DMS53 treated with DMSO at 0.1 percent for 48 hours (cell line): ENCODE results near the gene SGCD.

ENCODE experiments used
- DNase-seq: peaks from one replicate; lab custom pipeline; 2025; ENCODE audit not compliant: unreplicated experiment; lab: John Stamatoyannopoulos, UW

SGCD gene

DNA sequence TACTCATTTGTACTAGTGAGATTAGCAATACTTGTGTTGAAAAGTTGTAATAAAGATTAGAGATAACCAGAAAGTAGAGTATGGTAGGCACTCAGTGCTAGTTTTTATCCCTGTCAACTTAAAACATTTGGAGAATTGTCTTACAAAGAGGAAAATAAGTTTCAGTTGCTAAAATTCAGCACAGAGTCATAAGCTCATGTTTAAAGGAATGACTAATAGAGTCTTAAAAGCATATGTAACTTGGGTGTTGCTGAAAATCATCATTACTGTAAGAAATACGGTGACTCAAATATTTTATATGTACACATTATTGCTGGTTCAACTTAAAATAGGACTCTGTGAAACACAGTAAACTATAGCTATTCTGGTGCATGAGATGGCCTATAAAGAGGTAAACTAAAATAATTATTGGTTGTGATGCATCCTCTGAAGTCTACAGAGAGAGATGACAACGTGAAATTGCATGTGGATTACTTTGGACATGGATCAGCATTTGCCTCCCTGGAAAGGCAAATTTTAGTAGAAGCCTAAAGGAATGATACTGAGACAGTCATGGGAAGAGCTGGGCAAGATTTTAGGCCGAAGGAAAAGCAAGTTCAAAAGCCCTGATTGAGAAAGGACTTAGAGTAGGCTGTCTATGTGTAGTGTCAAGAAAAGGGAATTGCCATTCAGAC is 34.6 kb downstream of the SGCD start:
- no peak for DNase-seq

DNA sequence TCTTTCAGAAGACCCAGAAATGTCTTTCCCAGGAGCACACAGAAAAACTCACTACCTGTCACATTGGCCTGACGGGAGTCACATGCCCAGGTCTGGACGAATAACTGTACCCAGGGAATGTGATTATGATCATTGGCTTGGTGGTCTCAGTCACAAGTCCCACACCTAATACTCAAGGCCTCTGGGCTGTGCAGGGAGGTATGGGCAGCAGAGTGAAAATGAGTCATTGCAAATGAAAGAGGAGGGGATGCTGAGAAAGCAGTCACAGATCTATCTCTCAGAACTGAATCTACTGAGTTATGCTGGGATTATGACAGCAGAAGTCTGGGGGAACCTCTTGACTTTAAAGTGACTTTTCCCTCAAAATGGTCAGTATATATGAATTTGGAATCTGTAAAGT is 36.9 kb downstream of the SGCD start:
- no peak for DNase-seq

DNA sequence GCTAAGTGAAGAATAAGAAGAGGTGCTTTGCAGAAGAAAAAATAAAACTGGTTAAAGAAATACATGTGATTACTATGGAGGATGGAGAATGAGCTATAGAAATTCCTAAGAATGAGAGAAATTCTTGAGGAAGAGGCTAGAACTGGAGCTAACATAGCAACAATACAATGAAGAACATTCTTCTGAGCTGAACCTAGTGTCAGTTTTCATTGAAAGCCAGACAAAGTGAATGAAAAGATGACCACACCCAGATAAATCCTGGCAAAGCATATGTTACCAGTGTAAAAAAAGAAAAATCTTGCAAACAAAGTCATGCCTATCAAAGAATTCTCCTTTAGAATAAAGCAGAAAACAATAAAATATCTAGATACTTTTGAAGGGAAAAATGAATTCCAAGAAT is 39.6 kb downstream of the SGCD start:
- no peak for DNase-seq

DNA sequence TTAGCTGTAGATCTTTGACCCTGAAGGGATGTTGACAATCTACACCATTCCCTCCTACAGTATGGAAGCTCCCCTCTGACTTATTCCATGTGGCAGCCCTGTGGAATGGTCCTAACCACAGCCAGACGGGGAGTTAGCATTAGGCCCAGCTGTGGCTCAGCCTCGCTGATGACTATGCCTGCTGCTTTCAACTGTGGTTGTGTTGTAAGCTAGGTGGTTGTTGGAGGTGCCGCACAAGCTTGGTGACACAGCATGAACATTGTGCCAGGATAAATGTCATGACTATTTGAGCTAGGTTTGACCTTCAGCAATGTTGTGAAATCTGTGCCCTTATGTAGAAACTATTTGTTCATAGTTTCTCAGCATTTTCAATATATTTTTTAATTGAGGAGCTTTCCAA is 40.6 kb downstream of the SGCD start:
- DNase-seq: no peak

DNA sequence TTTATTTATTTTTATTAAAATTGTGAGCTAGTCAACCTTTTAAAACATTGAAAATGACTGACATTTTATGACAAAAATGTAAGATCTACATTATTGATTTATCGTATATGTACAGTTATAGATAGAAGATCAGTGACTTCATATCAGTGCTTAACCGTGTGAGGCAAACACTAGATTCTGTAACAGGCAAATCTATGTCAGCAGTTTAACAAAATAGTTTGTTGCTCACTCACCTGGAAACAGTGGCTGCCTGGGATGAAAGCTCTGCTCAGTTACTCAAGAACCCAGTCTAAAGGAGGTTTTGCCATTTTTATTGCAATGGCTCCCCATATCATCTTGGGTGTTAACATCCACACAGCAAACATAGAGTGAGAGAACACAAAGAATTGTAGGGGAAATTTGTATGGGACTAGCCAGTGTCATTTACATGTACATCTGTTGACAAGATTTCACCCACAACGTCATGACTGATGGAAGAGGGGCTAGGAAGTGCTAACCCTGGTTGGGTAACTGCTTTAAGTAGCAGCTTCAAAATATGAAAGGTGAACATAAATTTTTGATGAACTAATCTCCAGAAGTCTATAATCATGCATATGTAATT is 49.0 kb downstream of the SGCD start:
- no peak for DNase-seq

DNA sequence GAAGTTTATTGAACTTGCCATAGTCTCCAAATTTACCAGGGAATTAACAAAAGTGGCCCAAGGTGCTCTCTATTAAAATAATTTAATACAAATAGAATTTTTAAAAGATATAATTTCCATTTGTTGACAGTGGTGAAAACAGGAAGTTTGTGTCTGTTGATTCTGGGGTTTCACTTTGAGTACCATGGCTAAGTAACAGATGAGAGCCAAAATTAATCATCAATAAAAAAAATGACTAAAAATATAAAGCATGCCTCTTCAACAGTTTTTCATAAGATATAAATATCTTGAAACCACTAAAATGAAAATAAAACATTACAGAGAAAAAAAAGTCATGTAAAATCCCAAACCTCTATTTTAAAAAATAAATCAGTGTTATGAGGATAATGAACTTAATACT is 49.8 kb downstream of the SGCD start:
- no peak for DNase-seq

DNA sequence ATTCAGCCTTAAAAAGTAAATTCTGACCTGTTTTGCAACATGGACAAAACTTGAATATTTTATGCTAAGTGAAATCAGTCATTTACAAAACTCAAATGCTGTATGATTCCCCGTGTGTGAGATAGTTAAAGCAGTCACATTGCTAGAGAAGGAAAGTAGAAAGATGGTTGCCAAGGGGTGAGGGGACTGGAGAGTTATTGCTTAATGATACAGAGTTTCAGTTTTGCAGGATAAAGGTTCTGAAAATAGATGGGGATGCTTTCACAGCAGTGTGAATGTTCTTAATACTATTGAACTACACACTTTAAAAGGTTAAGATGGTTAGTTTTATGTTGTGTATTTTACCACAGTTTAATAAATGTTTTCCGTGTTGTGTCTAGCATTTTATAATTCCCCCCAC is 51.2 kb downstream of the SGCD start:
- no peak for DNase-seq

DNA sequence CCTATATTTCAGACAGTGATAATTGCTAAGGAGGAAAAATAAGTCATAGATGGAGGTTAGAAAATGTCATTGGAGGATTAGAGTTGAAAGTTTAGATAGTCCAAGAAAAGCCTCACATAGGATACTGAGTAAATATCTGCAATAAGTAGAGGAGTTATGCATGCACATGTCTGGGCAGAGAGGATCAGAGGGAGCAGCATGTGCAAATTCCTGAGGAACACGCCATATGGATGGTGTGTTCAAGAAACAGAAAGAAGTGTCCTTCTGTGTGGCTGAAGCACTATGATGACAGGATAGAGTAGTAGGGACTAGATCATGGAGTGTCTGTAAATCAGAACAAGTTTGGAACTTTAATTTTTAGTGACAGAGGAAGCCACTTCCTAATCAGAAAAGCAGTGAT is 52.2 kb downstream of the SGCD start:
- no peak for DNase-seq

DNA sequence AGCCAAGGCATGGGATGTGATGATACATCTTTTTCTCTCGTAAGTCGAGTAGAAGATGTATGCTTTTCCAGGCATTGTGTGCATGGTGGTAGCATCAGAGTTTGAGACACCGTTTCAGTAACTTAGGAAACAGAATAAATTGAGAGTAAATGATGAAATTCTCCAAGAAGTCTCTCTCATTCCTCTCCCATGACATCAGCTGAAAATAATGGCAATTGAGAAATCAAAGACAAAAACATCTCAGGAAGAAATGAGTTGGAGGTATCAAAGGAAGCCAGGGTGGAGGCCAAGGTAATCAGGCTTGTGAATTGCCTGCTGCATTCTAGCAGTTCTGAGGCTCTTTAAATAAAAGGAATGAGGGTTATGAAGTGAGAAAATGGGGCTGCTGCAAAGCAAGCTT is 53.9 kb downstream of the SGCD start:
- no peak for DNase-seq

DNA sequence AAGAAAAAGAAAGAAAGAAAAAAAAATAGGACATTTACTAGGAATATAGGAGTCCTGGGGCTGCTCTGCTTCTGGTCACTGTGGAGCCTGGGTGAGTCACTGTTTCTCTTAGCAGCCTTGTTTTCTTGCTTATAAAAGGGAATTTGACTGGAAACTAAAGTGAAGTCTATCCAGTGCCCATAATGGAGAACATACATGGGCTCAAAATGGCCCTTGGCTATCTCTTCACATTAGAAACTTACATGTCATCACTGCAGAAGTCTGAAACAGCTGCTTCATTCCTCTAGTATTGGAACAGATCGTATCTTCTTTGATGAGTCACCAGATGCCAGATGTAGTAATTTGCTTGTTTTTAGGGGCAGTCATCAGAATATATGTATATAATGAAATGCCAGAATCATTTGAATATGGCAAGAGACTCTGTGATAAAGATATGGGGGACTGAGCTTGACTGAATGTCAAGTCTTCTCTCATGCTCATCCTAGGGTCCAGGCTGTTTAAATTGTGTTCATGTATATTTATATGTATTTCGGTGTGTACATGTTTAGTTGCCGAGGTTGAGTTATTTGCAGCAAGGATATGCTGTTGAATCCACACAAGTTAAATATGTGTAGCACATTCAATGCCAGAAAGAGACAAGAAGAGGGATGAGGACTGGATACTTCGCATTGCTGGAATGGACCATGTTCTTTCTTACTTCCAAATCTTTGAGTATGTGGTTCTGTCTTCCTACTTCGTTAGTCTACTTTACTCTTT is 56.7 kb downstream of the SGCD start:
- no peak for DNase-seq

DNA sequence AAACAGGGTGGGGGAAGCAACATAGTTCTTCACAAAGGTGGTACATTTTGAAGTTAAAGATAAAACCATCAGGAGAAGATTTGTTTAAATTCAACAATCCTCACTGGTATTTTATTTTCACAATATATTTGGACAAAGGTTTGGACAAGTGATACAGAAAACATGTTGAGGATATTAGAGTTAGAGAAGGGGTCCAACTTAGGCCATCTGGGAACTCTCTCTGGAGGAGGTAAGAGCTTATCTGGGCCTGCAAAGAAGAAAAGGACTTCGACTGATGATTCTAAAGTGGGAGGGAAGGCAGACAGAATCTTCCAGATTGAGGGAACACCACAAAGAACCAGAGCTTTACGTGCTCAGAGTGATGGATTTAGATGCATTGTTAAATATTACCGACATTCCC is 58.5 kb downstream of the SGCD start:
- DNase-seq: no peak

DNA sequence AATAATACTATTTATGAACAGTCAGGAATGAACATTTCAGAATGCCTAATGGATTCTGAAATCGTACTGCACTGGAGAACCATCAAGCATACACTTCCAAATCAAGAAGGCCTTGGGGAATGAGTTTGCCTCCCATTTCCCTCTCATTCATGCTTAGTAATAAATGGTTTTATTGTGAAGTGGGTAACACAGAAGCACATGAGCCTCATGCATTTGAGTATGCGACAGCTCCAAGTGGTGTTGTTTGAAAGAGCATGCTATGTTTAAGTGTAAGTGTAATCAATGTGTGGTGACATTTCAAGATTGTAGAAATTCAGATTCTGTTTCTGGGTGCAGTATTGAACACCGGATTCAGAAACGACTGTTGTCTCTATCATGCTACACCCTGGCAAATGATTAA is 60.0 kb downstream of the SGCD start:
- DNase-seq: no peak

DNA sequence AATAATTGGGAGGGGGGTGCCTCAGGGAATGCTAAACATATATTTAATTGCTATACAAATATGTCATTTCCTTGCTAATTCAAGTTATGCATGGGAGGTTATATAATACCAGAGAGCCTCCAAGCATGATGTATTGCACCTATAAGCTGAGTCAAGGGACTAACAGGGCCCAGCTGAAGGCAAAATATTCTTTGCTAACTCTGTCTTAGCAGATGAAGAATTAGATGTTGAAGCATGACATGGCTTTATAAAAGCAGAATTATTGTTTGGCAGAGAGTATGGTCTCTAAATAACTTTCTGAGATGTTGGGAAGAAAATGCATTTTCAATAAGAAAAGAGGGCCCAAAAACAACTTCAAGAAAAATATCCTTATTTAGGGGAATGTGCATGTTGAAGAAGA is 60.4 kb downstream of the SGCD start:
- DNase-seq: no peak

DNA sequence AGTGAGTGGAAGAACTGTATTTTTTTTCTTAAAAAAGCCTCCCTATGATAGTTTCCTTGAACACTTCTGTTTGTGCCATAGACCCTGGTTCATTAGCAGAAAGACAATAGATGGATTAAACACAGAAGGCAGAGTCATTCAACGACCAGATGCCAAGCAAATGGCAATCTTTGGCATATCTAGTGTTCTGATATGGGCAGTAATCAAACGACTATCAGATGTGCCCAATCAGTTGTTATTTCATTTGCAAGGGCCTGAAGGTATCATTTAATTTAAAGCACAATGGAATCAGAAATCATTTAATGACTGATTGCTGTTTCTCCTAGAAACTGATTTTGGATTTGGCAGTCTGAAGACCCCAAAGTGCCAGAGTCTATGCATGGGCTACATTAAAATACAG is 61.3 kb downstream of the SGCD start:
- no peak for DNase-seq

DNA sequence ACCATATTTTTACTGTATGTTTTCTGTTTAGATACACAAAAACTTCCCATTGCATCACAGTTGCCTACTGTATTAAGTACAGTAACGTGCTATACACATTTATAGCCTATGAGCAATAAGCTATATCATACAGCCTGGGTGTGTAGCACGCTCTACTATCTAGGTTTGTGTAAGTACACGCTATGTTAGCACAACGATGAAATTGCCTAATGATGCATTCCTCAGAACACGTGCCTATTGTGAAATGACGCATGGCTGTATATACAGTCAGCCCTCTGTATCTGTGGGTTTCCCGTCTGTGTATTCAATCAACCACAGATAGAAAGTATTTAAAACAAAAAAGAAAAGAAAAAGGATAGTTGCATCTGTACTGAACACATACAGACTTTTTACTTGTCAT is 64.2 kb downstream of the SGCD start:
- DNase-seq: no peak

DNA sequence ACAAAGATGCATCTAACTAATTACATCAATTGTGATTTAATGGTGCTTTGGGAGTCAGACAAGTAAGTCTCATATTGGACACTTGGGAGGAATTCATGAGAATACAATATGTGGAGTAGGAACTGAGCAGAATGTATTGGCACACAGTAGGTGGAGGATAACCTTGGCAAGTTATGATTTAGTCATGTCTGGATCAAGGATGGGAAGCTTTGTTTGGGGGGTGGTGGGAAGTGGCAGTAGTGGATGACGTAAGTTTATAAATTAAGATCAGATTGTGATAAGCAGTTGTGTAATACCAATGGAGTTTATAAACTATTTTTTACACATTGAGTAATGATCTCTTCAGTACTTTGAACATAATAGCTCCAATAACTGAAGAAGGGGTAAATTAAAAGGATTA is 67.0 kb downstream of the SGCD start:
- no peak for DNase-seq

DNA sequence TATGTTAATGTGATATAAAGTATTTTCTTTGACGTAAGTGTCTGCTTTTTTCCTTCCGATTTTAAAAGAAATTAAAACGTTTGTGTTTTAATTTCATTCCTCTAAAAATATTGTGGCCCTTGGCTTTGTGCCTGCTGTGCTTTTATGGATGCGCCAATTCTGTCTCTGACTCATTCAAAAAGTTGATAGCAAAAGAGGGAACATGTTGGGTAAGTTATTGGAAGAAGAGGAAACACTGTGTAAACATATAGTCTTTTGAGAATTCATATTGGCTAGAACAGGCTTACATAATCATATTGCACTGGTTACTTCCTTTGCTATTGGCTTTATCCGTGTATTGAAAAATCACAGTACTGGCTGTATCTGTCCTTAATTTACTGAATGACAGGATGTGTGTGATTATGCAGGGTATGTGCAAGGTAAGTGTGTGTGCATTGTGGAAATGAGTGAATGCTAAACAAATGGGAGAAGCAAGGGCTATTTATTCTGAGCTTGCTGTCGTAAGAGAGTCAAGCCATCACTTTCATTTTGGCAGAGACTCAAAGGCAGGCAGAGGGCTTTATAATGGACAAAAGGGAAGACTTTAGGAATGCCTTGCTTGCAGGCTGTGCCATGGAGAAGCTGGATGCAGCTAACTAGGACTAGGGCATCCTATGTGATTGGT is 67.8 kb downstream of the SGCD start:
- DNase-seq: no peak

DNA sequence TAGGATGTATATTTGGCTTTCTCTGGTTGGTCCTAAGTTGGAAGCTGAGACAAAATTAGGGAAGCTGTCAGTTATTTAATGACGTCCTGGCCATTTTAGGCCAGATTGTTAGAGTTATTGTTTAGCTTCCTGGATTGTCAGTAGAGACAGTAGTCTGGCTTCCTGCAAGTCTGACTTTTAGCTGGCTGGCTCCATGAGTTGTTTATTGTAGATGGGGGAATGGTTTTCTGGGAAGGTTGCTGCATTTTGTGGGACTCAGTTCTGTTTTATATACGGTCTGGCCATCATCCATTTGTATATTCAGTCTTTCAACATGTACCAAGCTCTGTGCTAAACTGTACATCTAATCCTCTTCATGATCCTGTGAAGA is 68.3 kb downstream of the SGCD start:
- no peak for DNase-seq

DNA sequence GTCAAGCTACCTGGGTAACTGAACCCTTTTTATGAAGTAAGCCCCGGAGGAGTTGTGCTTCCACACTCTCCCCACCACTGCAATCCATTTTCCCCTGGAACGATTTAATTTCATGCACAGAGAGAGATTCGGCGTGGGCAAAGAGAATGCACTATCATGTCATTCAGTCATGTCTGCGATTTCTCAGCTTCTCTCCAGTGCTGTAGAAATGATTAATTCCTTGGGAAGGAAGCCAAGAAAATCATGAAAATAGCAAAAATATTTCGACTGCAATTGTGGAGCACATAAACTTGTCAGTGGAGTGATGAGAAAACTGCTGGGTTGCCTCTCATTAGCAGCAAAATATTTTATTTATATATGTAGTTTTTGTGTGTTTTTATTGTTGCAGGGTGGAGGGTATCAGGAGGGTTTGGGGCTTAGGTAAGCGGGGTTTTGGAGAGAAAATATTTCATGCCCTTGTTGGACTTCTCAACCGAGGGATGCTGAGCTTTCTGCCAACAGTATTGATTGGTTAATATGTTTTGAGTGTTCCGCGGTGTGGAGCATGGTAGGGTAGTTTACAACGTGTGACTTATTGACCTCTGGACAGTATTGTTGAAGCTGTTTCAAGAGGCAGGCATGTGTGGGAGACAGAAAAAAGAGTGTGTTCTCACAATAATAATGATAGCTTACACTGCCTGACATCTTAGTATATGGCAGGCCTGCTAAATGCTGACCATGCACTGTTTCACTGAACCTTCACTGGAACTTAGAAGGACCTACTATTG is 69.3 kb downstream of the SGCD start:
- DNase-seq: no peak

DNA sequence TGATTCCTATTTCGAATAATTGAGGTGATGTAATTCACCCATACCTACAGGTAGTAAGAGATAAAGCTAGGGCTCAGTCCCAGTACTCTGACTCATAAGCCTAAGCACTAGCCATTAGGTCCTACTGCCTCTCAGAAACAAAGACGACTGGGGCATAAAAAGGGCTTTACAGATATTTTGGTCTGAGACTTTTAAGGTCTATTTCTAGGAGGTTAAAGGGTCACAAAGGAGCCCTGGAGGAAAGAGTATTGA is 69.8 kb downstream of the SGCD start:
- no peak for DNase-seq

DNA sequence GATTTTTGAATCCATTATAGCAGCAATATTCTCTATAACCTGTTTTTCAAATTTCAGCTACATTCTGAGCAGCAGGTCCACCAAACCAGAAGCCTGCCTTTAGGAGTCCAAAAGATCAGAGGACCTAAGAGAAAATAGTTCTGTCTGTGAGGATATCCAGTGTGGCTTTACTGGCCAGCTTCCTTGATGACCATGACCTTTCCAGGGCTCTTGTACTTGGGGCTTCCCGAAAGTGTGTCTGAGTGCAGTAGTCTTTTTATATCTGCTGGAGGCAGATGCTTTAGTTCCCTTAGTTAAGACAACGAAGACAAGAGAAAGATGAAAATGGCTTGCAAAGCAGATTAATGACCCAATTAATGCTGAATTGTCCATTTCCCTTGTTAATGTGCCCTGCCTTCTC is 72.4 kb downstream of the SGCD start:
- DNase-seq: no peak
